Stromal cell of bone marrow (primary cell): ENCODE results near the gene FAM200B.

ENCODE experiments used
- DNase-seq: peaks from one replicate; pipeline ENCODE4 v3.0.0-alpha.2; 2012; ENCODE audit warnings: low read depth

FAM200B gene

DNA sequence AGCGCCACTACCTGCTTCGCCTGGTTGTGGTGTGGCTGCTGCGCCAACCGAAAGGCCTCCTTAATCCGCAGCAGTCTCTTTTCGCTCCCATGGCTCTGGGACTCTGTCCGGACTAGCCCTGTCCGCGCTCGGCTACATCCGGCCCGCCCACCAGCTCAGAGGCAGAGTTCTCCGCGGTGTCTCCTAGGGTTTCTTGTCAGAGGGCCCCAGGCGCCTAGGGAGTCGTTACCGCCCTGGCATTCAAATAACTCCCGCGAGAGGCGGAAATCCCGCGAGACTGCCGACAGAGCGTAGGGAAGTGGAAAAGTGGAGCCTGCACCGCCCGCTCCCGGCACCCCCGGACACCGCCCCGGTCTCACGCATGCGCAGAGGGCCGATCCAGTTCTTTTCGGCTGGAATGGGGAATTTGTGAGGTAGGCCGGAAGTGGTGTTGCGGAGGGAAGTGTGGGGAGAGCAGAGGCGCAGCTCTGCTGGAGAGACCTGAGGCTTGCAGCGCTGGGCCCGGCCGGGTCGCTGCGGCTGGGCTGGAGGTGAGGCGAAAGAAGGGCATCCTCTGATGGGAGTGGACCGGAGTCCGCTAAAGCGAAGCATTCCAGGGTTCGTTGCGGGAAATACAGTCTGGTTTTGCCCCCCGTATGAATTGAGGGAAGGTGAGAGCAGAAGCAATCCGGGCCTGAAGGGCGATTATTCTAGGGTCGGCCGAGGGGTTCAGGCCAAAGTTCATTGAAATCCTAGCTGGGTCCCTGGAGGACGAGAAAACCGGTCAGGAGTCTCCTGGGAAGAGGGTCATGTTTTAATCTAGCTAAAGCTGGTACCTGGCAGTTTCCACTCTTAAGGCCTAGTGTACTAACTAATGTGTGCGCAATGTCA is at the start of gene FAM200B:
Gene FAM200B (plus strand): TSS at position 456 of the 870 bp plus-strand sequence. CDS start 5,151 bp downstream, outside the sequence.
- DNase-seq, result peak; percentile 95

GRCh38 chr4:15636818-15637217 is 44.8 kb upstream of the FAM200B start:
- no peak for DNase-seq

- no peak for DNase-seq
These were observed 43.2 kb upstream of the FAM200B start for GRCh38 chr4:15638418-15638817.

GRCh38 chr4:15648600-15648999 is 33.0 kb upstream of the FAM200B start:
- no peak for DNase-seq

DNA sequence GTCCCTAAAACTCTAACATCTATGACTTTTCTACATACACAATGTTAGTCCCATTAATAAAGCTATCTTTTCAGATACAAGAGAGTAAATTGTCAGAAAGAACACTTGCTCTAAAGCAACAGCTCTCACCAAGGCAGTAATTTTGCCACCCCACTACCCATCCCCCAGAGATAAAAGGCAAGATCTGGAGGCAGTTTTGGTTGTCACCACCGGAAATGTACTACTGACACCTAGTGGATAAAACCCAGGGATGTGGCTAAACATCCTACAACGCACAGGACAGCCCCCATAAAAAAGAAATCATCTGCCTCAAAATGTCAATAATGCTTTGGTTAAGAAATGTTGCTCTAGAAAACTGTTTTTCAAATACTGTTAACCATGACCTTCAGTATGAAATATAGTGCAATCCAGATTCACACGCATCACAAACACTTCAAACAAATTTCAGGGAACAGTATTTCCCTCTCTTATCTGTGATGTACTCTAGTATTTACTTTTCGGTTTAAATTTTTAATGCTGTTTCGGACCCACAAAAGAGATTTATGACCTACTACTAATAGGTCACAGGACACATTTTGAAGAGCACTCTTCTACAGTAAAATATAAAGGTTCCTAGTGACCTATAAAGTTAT is 31.6 kb upstream of the FAM200B start:
- DNase-seq, result no peak

DNA sequence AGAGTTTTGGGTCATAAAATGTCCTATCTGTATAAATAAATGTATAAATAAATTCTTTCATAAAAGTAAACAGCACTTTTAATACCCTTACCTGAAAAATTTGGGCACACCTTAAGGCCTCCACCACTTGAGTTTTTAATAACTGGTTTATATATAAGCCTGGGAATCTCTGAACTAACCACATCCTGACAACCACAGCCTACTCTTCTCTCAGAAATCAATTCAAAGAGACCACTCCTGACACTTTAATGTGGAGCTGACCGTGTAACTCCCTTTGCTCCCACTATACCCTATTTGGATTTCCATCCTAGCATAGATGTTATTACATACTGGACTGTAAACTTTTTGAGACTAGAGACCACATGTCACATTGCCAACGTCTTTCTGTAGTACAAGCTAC is 30.0 kb upstream of the FAM200B start:
- no peak for DNase-seq

- DNase-seq, result no peak
These were observed 29.4 kb upstream of the FAM200B start for GRCh38 chr4:15652191-15652590.

GRCh38 chr4:15652841-15653240 is 28.8 kb upstream of the FAM200B start:
- DNase-seq, result no peak

DNA sequence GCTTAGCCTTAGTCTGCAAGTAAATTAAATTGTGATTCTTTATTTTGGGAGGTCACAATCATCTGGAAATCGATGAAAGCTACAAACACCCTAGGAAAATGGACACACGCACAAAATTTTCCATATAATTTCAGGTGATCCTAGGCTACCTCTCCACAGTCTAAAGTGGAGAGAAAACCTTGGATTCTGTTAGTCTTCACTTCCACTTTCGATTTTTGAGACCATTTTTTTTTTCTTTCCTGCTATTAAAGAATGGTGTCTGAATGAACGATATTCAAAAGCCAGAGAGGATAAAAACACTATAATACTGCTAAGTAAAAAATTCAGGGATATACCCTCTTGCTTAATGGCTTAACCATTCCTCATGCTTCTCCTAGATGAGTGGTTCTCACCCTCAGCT is 28.2 kb upstream of the FAM200B start:
- no peak for DNase-seq

DNA sequence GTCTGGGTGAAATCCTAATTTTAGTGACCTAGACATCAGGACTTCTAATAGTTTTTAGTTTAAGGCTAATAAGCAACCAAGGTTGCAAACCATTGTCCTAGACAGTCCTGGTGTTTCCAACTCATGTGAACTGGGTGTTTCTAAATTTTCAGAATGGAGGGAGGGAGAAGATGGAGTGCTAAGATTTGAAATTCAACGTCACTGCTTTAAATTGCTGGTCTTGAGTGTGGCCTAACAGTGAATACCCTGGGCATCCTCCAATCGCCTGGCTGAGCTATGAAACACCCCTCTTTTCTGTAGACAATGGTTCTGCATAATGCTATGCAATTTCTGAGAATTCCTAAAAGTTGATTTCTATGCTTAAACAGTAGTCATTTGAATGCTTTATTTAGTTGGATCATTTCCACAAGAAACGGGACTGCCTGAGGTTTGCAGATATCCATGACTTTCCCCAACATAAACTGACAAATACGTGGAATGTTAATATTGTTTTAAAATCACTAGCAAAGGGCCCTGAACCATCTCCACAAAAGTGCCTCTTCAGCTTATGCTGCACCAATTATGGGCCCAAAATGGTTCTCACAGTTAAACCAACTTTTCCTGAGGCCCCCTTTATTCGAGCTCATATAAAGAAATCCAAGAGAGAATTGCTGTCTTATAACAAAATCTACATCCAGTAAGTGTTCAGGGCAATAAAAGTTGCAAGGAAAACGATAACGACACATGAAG is 27.6 kb upstream of the FAM200B start:
- no peak for DNase-seq

DNA sequence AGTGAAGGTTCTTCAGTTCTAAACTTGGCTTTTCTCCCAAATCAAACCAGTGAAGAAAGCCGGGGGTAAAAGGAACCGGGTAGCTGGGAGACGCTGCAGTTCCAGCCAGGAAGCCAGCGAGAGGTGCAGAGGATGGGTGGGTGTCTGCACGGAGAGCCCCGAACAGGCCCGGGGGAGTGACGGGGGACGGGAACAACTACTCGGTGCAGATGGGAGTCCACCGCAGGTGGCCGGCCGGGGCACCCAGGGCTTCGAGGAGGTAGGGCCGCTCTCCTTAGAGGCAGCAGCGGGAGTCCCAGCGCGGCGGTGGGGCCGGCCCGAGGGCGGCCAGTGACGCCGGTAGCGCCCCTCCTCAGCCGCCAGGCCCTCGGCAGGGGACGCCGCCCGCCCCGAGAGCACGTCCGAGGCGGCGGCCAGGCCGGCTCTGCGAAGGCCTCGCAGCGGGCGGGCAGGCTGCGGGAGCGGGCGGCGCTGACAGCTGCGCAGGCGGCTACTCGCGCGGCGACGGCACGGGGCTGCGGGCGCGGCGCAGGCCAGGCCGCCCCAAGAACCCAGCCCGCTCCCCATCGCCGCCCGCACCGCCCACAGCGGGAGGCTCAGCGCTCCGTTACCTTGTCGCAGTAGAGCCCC is 26.9 kb upstream of the FAM200B start:
- DNase-seq, result no peak

DNA sequence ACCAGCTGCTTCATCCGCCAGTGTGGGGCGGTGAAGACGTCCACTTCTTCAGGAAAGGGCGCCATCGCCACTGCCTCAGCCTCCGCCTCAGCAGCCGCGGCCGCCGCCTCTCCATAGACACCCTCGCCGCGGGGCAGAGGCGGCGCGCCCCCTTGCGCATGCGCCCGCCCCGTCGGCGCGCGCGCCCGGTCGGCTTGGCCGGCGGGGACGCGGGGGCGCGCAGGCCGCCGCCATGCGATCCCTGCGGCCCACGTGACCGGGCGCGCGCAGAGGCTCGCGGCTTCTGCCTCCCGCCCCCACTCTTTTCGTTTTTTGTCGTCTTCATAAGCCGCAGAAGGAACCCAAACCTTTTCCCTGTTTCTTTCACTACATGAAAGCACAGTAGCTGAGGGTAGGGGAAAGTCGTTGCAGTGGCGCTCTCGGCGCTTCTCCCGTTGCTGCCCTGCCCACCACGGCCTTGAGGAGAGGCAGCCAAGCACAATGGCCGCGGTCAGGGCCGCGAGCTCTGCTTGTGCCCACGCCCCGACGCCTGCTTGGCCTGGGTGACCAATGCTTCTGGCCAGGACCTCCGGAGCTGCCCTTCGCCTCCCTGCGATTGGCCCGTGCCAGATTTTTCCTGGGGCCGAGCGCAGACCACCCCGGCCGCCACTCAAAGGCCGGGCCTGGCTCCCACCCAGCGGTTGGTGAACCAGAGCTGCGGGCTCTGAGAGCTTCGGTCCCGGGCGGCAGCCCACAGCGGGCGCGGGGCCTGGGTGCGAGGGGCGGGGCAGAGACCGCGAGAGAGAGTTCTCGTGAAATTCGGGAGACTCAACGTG is 26.2 kb upstream of the FAM200B start, which contains the start of gene FBXL5:
Gene FBXL5 (minus strand): TSS at position 135 of the 815 bp plus-strand sequence. CDS start 70 bp downstream, at position 65.
- DNase-seq, result peak; percentile 78

DNA sequence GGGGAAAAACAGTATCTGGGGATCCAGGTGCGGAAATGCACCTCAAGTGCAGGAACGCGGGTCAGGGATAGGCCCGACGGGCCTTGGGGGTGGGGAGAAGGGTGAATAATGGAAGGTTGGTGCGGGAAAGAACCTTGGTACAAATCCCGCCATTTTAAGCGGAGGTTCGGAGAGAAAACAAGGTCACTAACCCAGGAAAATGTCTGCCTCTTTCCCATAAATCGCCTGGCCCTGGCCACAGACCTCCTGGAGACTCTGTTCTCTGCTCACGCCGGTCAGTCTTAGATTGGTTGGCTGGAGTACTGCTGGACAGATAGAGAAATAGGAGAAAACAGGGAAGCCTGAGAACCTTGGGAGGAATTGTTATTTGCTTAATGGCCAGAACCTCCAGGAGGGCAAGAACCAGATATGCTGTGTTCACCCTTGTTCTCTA is 25.6 kb upstream of the FAM200B start:
- no peak for DNase-seq

DNA sequence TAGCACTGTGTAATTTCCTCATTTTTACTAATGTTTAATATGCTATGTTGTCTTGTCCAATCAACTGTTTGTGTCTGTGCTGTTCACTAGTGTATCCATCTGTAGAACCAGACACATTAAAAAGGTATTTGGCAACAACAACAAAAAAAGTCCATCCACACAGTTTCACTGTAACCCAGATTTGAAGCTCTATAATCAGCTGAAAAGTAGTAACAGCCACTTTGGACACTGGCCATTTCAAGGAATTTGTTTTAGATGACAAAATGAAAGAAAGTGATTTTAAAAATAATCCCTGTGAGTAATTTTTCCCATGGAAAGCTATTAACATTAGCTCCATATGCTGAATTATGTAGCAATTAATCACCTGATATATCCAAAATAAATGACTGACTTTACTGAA is 24.3 kb upstream of the FAM200B start:
- no peak for DNase-seq

- DNase-seq, result no peak
These were observed 23.4 kb upstream of the FAM200B start for GRCh38 chr4:15658136-15658770.

DNA sequence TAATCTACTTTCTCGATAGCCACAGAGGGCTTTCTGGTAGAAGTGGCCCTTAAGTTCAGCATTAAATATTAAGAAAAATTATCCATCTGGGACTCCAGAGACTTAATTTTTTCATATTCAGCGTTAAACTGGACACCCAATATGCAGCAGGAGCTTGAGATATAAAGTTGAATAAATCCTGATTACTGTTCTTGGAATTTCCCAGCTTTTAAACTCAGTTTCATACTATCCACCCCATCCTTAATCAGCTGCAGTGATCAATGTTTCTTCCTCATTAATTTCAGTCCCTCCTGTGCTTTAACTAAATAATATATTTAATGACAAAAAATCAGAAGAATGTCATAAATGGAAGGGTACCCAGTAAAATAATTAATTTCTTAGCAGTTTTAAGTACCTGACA is 22.8 kb upstream of the FAM200B start:
- no peak for DNase-seq

DNA sequence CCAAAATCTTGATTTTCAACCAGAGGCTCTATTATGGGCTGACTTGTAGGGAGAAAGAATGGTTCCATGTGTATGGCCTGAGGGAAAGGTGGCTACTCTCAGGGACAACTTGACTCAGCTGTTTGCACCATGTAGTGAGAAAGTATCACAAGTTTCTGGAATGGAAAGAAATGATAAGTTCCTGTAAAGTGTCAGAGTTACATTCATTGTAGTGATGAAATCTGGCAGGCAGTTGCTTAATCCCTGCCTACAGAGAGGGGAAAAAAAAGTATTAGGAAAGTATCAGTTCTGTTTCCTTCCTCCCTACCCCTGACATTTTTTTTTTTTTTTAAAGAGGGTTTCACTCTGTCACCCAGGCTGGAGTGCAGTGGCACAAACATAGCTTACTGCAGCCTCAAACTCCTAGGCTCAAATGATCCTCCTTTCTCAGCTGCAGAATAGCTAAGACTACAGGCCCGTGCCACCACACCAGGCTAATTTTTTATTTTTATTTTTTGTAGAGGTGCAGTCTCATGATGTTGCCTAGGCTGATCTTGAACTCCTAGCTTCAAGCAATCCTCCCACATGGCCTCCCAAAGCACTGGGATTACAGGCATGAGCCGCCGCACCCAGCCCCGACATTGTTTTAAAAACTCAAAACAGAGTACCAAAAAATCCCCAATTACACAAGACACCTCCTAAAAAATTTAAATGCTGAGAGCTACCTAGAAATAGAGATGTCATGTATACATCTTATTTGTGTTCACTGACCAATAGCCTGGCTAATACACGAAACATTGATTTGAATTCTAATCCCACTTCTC is 21.7 kb upstream of the FAM200B start:
- DNase-seq, result peak; percentile 75

- DNase-seq, result no peak
These were observed 15.8 kb upstream of the FAM200B start for GRCh38 chr4:15665753-15666365.

GRCh38 chr4:15667006-15667405 is 14.6 kb upstream of the FAM200B start:
- DNase-seq, result no peak
